Activated gamma-delta T cell (primary cell): ENCODE results near the gene FRAS1.
"Not testable (repeated sequence)": the region's sequence is repeated elsewhere in the genome, so short reads cannot be mapped to it uniquely, and the experiment has no call there.

Experiments used
- DNase-seq: peaks from one replicate; lab custom pipeline; 2025; lab: John Stamatoyannopoulos, UW

Gene FRAS1

DNA sequence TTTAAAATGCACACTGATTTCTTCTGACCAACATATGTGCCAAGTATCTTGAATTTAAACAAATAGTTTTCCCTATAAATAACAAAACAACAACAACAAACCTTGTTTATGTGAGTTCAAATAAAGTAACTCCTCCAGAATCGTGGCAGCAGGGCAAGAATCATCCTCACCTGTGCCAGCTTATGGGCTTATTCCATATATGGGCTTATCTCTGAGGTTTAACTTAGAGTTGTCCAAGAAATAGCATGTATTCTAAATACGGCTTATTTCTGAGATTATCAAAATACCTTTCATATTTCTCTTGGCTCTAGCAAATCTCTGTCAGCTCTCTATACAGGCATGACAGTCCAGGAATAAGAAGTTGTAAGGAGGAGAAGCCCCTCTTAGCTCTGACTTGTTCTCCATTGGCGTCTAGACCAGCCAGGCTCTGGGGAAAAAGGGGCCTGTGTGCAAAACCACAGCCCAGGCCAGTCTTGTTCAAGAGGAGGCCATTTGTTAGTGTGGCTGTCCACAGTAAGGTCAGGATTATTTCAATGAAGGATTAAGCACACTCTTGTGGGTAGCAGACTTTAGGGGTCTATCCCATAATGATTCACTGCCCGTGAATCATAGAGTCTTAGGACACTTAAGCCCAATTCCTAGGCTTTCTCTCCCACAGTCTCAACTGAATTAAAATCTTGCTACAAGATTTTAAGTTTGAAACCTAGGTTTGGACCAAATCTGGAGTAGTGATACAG, 63.2 kb downstream of the FRAS1 start:
- no peak for DNase-seq

DNA sequence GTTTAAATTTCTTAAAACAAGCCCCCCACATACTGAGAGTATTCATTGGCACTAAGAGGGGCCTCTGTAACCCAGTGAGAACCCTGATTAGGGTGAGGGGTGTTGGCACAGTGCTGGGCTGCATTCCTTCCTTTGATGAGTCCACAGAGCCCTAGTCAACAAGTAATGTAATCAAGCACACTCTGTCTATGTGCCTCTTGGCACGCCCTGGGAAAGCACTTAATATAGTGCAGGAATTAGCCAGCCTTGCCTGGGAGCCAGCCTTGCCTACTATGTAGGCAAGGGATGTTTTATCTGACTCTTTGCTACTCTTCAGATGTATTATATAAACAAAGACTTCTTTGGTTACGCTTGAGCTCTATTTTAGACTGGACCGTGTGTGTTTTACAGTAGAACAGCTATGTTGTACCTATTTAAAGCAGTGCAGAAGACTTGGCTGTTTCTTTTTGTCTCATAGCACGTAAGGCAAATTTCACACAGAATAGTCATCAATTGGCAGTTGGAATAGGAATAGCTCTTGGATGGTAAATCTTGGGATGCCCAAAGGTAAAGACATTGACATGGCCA, 64.3 kb downstream of the FRAS1 start:
- DNase-seq = no peak

DNA sequence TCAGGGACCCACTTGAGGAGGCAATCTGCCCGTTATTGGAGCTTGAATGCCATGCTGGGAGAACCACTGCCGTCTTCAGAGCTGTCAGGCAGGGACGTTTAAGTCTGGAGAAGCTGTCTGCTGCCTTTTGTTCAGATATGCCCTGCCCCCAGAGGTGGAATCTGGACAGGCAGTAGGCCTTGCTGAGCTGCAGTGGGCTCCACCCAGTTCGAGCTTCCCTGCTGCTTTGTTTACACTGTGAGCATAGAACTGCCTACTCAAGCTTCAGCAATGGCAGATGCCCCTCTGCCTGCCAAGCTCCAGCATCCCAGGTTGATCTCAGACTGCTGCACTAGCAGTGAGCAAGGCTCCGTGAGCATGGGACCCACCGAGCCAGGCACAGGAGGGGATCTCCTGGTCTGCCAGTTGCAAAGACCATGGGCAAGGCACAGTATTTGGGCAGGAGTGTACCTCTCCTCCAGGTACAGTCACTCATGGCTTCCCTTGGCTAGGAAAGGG, 68.8 kb downstream of the FRAS1 start:
- DNase-seq = not testable (repeated sequence)

DNA sequence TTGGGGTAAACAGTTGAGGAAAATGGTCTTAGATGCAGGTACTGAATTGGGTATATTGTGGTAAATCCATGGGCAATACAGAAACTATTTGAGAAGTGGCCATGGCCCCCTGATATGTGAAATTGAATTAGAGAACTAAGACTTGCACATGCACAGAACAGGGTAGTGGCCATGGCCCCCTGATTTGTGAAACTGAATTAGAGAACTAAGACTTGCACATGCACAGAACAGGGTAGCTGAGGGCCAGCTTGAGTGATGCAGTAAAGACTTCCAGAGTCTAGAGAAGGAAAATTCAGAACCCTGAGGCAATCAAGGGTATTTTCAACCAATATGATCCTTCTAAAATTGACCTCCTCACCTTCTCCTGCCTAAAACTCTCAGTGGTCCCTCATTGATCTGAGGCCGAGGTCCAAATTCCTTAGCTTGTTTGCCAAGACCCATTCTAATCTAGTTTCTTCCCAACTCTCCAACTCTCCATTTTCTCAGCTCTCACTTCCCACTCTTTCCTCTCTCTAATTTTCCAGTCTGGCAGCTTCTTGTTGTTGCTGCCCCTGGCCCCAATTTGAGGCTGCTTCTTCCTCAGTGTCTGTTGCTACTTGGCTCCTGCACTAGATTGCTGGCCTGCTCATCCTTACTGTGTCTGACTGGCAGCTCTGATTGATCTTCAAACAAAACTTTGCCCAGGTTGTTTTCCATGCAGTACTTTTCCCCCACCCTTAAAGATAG, 72.4 kb downstream of the FRAS1 start:
- DNase-seq = no peak

DNA sequence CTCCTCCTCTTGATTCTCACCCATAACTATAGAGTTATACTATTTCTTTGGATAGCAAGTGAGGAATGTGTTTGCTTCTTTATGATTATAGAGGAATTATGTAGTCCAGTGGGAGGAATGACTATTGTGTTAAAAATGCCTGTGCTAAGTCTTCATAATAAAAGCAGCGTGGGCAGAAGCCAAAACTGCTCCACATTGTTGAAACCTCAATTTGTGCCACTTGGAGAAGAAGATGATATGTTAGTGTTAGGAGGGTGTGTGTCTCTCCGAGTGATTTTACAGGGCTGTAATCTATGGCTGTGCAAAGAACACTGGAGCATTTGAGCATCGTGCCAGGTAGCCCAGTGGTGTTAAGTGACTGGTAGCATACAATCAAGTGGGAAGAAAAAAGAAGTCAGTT, 74.3 kb downstream of the FRAS1 start:
- DNase-seq = no peak

DNA sequence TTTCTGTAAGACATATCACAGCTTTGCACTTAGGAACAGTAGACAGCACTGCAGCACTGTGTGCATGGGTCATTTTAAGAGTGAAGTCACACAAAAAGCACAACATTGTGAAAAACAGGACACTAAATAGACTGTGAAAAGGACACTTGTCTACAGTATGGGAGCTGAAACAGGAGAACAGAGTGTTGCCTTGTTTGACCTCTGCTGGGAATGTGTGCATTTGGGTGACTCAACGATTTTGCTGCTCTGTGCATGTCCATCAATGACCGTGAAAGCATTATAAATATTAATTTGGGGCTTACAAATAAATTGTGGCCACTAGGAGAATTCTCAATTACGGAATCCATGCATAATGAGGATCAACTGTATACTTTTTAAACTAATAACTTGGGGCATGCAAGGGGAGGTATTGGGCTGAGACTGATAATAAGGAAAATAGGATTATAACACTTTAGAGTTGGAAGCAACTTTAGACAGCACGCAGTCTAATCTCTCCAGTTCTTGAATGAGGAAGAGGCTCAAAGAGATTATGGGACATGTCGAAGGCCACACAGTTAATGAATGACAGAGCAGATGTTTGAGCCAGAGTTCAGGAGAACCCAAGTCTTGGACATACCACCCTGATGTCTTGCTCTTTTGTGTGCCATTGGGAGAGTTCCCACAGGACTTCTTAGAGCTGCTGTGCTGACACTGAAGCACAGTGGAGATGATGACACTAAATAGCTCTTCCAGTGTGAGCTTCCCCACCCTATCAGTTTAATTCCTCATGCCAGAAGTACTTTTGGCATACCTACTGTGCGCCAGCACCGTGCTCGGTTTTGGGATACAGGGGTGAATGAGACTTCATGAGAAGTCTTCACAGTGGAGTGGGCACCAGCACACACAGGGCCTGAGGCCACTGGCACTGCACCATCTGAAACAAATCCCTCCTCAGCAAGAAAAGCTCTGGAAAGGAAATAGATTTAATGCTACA, 79.3 kb downstream of the FRAS1 start:
- DNase-seq = no peak

DNA sequence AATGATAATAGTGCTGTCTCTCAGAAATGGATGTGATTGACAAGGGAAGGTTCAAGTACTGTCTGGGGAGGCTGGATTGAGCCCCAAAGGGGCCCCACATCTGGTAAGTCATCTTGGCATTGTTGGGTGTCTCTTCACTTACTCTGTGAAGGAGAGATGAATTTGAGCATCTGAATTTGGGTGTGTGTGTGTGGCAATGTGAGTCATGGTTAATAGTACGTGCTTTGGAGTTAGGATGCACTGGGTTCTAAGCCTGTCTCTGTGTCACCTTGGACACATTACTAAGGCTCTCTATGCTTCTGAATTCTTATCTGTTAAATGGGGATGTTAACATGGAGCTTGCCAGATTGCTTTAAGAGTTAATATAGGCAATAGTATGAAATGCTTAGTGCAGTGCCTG, 80.4 kb downstream of the FRAS1 start:
- DNase-seq = no peak

DNA sequence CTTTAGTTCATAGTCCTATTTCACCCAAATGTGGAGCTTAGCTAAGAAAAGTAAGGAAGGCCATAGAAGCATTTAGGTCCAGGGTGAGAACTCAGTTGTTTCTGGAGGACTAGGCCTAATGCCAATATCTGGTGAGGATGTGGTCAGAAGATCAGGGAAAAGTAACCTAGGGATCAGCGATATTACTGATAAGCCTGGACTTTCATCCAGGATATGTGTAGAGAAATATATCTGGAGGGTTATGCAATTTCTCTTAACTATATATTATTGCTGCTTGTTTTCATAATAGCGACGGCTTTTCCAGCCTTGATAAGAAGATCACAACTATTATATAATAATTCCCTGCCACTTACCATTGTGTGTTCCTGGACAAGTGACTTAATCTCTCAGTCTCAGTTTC, 81.1 kb downstream of the FRAS1 start:
- DNase-seq = no peak

DNA sequence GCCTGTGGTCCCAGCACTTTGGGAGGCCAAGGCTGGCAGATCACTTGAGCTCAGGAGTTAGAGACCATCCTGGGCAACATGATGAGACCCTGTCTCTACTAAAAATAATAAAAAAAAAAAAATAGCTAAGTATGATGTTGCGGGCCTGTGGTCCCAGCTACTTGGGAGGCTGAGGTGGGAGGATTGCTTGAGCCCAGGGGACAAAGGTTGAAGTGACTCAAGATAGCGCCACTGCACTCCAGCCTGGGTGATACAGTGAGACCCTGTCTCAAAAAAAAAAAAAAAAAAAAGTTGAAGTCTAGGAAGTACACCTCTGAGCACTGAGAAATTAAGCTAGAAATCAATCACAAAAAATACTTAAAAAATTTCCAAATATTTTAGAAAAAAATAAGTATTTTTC, 86.5 kb downstream of the FRAS1 start:
- DNase-seq = no peak

DNA sequence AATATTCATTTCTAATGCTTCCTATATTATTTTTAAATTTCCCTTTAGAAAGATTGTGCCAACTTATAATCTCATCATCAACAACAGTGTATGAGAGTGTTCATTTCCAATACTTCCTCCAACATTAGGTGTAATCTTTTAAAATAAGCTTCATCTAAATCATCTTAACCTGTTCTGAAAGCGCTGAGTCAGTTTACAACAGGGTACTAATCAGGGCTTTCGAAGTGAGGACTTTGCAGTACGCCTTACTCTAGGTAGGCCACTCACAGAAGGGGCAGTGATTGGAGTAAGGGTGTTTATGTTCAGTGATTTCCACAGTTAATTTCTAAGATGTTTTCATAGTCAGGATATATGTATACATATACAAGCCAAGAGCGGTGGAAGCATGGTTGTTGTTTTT, 87.9 kb downstream of the FRAS1 start:
- no peak for DNase-seq

DNA sequence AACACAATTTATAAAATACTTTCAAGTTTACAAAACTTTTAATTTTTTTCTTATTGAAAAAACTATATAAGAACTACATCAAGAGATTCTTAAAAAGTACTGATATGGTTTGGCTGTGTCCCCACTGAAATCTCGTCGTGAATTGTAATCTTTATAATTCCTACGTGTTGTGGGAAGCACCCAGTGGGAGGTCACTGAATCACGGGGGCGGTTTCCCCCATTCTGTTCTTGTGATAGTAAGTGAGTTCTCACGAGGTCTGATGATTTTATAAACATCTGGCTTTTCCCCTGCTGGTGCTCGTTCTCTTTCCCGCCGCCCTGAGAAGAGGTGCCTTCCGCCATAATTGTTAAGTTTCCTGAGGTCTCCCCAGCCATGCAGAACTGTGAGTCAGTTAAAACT, 88.5 kb downstream of the FRAS1 start:
- DNase-seq = no peak

DNA sequence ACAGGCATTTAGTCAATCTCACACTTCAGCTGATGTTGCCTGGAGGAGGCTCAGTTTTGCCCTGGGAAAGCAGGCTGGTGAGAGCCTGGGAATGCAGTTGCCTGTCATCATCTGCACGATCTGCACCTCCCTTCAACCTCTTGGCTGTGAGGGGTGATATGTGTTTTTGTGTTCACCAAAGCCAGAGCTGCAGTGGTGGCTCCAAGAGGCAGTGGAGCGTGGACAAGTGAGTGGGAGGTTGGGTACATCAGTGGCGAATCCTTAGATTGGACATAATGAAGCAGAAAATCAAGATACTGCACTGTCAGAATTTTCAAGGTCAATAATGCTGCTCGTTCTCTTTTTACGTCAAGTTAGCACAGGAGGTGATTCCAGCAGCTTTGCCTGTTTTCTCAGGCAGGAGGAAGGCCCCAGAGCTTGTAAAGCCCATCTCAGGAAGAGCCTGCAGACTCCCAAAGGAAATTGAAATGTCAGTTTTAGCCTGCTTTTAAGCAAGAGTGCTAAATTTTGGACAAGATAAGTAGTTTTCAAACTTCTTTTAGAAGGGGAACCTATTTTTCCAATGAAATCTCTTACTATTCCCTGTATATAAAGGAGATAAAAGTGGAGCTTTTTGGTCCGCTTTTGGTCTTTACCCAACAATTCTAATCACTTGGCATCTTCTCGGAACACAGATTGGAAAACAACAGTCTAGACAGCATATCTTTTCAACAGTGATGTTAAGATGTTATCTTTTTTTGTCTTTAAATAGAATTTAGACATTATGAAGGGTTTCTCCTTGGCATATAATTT, 92.8 kb downstream of the FRAS1 start:
- no peak for DNase-seq

DNA sequence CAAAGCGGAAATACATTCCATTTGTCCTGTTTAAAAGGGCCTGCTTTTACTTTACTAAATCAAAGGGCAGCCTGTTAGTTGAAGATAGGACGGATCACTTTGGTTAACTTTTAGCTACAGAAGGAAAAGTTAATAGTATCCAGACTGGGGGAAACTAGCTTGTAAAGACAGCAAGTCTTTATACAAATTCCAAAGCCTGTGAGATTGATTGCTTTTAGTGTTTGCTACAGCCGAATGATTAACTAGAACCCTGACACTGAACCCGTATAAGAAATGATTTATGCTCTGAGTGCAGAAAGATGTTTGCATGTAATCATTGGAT, 93.4 kb downstream of the FRAS1 start:
- DNase-seq = no peak

DNA sequence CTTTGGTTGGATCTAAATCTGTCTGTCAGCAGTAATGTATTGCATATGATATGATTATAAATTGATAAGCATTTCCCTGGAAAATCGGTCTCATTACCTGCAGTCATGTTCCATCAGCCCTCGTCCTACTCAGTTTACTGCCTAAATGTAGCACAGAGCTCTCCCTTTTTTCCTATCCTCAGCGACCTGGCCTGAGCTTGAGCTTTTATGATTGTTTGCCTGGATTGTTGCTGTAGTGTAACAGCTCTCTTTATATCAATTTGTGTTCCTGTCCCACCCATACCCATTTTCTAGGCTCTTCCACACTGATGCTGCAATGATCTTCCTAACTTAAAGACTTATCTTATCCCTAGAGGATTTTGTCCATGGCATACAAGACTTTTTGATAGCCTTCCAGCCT, 95.7 kb downstream of the FRAS1 start:
- no peak for DNase-seq

DNA sequence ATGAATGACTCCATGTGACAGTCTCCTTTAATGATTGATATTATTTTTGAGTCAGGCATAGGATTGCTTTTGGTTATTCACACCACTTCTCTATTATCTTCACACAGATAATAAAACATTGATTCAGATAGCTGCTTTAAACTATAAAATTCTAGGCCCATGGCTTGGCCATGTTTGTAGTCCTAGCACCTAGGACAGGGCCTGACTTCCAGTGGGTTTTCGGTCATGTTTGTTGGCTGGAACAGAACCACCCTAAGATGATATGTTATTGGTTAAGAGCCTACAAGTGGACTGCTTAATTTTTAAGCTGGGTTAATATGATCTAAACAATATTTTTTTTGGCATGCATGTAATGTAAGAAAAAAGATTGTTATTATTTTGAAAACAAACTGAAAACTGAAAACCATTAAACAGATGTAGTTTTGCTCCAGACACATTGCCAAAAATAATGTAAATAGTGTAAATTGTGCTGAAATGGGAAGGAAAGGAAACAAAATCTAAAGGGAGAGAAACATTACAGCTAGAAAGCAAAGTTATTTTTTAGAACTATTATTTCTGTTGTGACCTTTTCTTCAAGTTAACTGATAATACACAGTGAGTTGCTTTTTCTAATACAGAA, 98.0 kb downstream of the FRAS1 start:
- no peak for DNase-seq

DNA sequence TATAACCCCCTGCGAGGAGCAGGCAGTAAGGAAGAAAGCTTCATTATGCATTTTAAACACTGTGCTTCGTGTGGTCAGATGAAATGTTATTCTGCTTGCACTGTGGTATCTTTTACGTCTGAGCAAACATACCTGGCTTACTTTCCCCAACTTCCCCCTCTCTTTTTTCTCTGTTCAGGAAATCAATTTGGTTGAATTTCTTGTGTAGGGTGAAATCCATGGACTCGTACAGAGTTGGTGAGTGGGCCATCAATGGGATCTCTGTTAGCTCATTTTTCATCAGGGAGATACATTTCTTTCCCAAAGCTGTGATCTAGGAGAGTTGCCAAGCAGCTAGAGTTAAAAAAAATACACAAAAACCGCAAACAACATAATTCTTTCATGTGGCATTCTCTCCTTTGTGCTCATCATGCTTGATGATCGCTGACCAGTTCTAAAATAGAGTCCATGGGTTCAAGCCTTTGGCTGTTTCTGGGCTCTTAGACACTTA, 98.5 kb downstream of the FRAS1 start:
- no peak for DNase-seq

DNA sequence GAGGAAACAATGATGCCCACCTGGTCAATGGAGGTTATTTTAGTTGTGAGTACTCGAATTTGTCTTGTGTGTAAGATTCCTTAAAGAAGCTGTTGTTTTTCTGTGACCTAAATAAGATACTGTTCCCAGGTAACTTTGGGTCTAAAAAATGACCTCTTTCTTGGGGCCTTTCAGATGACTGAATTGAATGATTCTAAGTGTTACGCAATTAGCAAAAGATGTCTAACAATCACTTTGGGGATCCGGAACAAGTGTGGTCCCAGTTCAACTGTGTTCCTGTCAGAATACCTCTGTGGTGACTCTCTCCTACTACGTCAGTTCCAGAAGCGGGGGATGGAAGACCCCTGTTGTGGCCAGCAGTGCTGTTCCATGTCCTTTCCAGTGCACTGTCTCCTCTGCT, 99.4 kb downstream of the FRAS1 start:
- no peak for DNase-seq

DNA sequence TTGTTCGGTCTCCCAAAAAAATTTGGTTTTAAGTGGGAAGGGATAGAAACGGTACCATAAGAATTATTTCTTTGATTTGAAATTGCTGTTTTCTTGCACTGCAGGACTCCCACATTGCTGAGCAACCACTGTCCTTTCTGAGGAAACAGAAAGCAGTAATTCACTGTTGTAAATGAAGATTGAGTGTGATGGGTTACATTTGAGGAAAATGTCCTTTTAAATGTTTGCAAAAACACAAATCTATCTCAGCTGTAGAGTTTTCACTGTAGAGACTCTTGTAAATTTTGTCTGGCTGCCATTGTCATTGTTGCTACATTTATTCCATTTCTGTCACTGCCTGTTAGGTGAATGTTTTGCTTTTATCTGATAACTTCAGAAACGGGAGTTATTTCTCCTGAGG, 105.2 kb downstream of the FRAS1 start:
- no peak for DNase-seq

DNA sequence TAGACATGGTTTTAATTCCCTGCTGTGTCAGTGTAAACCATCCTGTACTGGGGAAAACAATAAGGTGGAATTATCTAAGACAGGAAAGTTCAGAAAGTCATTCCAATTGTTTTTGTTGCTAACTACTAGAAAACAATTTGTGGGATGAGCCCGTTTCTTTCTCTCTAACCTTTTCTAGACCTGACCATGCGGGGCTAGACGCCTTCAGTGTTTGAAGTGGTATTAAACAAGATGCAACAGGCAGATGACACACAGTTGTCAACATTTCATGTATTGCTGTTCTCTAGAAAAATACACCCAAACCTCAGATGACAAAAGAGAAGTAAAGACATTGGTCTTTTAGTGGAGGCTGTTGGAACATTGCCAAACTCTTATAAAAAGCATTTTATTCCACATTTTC, 105.7 kb downstream of the FRAS1 start:
- no peak for DNase-seq

DNA sequence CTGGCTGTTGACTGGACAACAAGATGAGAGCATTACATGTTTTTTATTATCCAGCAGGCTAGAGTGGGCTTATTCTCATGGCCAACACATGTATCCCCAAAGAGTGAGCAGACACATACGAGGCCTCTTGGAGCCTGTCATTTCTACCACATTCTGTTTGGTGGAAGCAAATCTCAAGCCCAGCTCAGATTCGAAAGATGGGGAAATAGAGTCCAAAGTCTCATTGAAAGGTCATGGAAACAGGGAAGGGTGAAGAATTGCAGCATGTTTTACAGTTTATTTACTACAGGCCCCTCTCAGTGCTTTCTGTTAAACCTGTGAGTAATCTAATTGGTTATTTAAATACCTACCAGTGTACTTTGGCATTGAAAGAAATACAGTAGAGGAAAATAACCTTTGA, 108.6 kb downstream of the FRAS1 start:
- DNase-seq = no peak

DNA sequence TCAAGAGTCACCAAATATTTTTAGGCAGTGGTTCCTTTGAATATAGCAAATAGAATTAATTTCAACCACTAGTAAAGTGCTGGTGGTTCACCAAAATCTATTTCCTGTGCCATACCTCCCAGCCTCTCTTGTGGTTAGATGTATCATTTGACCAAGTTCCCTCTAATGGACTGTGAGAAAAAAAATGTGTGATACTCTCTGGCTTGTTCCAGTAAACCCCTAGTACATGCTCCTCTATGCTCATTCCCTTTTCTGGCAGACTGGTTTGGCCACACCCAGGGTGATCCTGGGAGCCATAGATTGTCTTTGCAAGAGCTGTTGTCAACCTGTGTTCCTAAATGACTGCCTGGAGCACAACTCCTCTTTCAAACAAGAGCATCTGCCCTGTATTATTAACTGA, 109.5 kb downstream of the FRAS1 start:
- no peak for DNase-seq
